Left renal cortex interstitium (tissue), 4 donors: ENCODE results near the gene KLB. TPM values are rescaled to one million over a fixed set of nuclear protein-coding genes. Genes with fewer than 3 reads are reported as not detected.

ENCODE experiments used
- polyA plus RNA-seq, 4 donors: library from polyadenylated mRNA; unstranded; fragments of 120-200 nt; gene quantifications; one replicate each; pipeline ENCODE4 v1.2.1, GENCODE V29; 2013; ENCODE audit not compliant: insufficient read length in 4 of 4

KLB gene
- polyA plus RNA-seq, 4 donors = 0.11 to 0.40 (median 0.19) TPM

Other genes starting within 250 kb of the KLB start
- gene WDR19, start 224.4 kb upstream of the KLB start, polyA plus RNA-seq = 100 to 1,000 TPM in 1 of 4 donors, 10 to 100 TPM in 3; 60.8 to 113 (median 87.2) TPM
- 10 to 100 TPM; 64.4 to 79.9 (median 73.3) TPM for gene RFC1, start 40.6 kb upstream of the KLB start, polyA plus RNA-seq
- 1,000 to 10,000 TPM in 2 of 4 donors, 100 to 1,000 TPM in 2; 515 to 1,676 (median 967) TPM for gene RPL9, start 52.0 kb downstream of the KLB start, polyA plus RNA-seq
- 10 to 100 TPM; 20.7 to 36.7 (median 26.1) TPM for gene LIAS, start 52.1 kb downstream of the KLB start, polyA plus RNA-seq
- 100 to 1,000 TPM in 1 of 4 donors, 10 to 100 TPM in 3; 88.6 to 116 (median 90.3) TPM for gene UGDH, start 120.5 kb downstream of the KLB start, polyA plus RNA-seq
- gene SMIM14, start 231.9 kb downstream of the KLB start, polyA plus RNA-seq = 10 to 100 TPM; 46.0 to 58.6 (median 54.0) TPM